CD4-positive, alpha-beta T cell (primary cell): ENCODE measurements around the gene MRS2. TPM values are rescaled to one million over a fixed set of nuclear protein-coding genes. Genes with fewer than 3 reads are reported as not detected.

Source experiments
- ATAC-seq: fragments of 200-7000 bp; cut with Tn5 transposase; one replicate; pipeline ENCODE4 v1.10.0; 2022; ENCODE audit warnings: mild to moderate bottlenecking; ENCODE audit not compliant: poor library complexity
- CTCF ChIA-PET: fragments of 350-600 bp; sonication (Branson Sonifier 250); formaldehyde crosslinking; loops from one replicate; lab custom pipeline; 2021; ENCODE audit warnings: antibody characterized with exemption, inconsistent platforms; lab: Charles Lee
- POLR2A ChIA-PET: fragments of 350-600 bp; sonication (Branson Sonifier 250); formaldehyde crosslinking; loops from one replicate; lab custom pipeline; 2021; ENCODE audit warnings: antibody characterized with exemption, inconsistent platforms; lab: Charles Lee
- DNase-seq, 14 experiments: peaks; one replicate each; pipeline ENCODE4 v3.0.0-alpha.2; 2013 to 2020; ENCODE audit warnings: mixed read lengths in 2 of 14
- H3K27ac ChIP-seq, 2 donors: one replicate each; pipeline versions ENCODE4 v1.5.1 to v1.7.0; 2013; ENCODE audit warnings: low read length in 2 of 2, low read depth in 1 of 2, mild to moderate bottlenecking in 1 of 2
- H3K27me3 ChIP-seq, 2 experiments: 1 replicate in 1 of 2; 2 replicates in 1 of 2; pipeline versions ENCODE4 v1.6.1 to v1.7.0; 2013; ENCODE audit warnings: low read length in 2 of 2, control low read depth in 1 of 2, mild to moderate bottlenecking in 1 of 2, moderate library complexity in 1 of 2; ENCODE audit not compliant: insufficient read depth in 2 of 2, control insufficient read depth in 1 of 2
- H3K36me3 ChIP-seq: one replicate; pipeline ENCODE4 v1.6.1; 2013; ENCODE audit warnings: low read length, control low read depth; ENCODE audit not compliant: insufficient read depth
- H3K4me1 ChIP-seq: one replicate; pipeline ENCODE4 v1.6.1; 2013; ENCODE audit warnings: low read length, control low read depth; ENCODE audit not compliant: insufficient read depth
- H3K4me3 ChIP-seq: one replicate; pipeline ENCODE4 v1.5.1; 2013; ENCODE audit warnings: mild to moderate bottlenecking, low read length, moderate library complexity
- H3K9me3 ChIP-seq, 2 experiments: 1 replicate in 1 of 2; 2 replicates in 1 of 2; pipeline versions ENCODE4 v1.6.1 to v1.7.0; 2013; ENCODE audit warnings: low read length in 2 of 2, mild to moderate bottlenecking in 2 of 2, control low read depth in 1 of 2, moderate library complexity in 1 of 2; ENCODE audit not compliant: control insufficient read depth in 1 of 2, insufficient read depth in 1 of 2
- H3K27ac Mint-ChIP-seq: one replicate; pipeline ENCODE4 v1.8.0; 2020; ENCODE audit warnings: mixed read lengths
- H3K27me3 Mint-ChIP-seq: one replicate; pipeline ENCODE4 v1.8.0; 2021; ENCODE audit warnings: mixed read lengths
- H3K36me3 Mint-ChIP-seq: one replicate; pipeline ENCODE4 v1.8.0; 2021; ENCODE audit warnings: low read depth, mixed read lengths
- H3K4me1 Mint-ChIP-seq: one replicate; pipeline ENCODE4 v1.8.0; 2021; ENCODE audit warnings: low read depth, mixed read lengths
- H3K4me3 Mint-ChIP-seq: one replicate; pipeline ENCODE4 v1.8.0; 2020; ENCODE audit warnings: mild to moderate bottlenecking, mixed read lengths
- H3K9me3 Mint-ChIP-seq: one replicate; pipeline ENCODE4 v1.8.0; 2020; ENCODE audit warnings: mixed read lengths
- intact Hi-C, 2 experiments: fragments of 100-400 bp; cut with DNase I in 1 of 2; cut with micrococcal nuclease in 1 of 2; formaldehyde crosslinking; loops; one replicate each; pipeline versions ENCODE4 v1.15.1 to v1.9.0; 2023 to 2025; cut with DNase I, micrococcal nuclease
- total RNA-seq, 174 experiments: library from RNA in 2 of 174; stranded (reverse) in 2 of 174; gene quantifications; one replicate each; pipeline ENCODE4 v1.2.3 and lab custom pipeline; 2021 to 2026
- TF ChIP-seq, protein P1 (sequence below): fragments of 200-600 bp; IDR thresholded peaks from one replicate; pipeline ENCODE4 v1.8.0; 2022; ENCODE audit warnings: antibody characterized with exemption, mild to moderate bottlenecking

MRS2 gene
- total RNA-seq, 2 experiments from 2014 or later: 3.7 to 4.6 TPM

DNA sequence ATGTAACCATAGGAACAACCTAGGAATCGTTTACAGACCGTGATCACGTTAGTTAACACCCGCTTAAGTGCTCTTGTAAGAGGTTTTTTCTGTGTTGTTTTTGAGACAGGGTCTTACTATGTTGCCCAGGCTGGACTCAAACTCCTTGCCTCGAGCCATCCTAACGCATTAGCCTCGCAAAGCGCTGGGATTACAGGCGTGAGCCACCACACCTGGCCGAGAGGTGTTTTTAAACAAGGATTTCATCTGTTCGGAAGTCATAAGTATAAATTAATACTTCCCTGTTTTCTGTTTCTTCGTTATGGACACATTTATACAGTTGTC lies 727 bp downstream of the MRS2 start:
- Histone ChIP-seq H3K9me3 (no peaks in the 10 kb centered on the region), H3K27me3 (peaks cover 0 to 7% of the 10 kb centered on the region in 2 experiments), H3K27ac (no peak overlapping the region), H3K4me3 (peak overlapping the region; percentile 94), H3K4me1 (peaks cover 13% of the 10 kb centered on the region), H3K36me3 (peaks cover 19% of the 10 kb centered on the region)
- Mint-ChIP-seq H3K27me3 (peaks cover 23% of the 10 kb centered on the region), H3K4me3 (peak overlapping the region; percentile 93), H3K4me1 (peaks cover 36% of the 10 kb centered on the region), H3K27ac (peak overlapping the region; percentile 43), H3K9me3 (no peaks in the 10 kb centered on the region), H3K36me3 (peaks cover 30% of the 10 kb centered on the region)
- ATAC-seq (no peak), DNase-seq (no peak)
- ChIA-PET POLR2A (no interaction called here), CTCF (no interaction called here)
- intact Hi-C loops: no loop called here
- TF ChIP-seq, protein P1, sequence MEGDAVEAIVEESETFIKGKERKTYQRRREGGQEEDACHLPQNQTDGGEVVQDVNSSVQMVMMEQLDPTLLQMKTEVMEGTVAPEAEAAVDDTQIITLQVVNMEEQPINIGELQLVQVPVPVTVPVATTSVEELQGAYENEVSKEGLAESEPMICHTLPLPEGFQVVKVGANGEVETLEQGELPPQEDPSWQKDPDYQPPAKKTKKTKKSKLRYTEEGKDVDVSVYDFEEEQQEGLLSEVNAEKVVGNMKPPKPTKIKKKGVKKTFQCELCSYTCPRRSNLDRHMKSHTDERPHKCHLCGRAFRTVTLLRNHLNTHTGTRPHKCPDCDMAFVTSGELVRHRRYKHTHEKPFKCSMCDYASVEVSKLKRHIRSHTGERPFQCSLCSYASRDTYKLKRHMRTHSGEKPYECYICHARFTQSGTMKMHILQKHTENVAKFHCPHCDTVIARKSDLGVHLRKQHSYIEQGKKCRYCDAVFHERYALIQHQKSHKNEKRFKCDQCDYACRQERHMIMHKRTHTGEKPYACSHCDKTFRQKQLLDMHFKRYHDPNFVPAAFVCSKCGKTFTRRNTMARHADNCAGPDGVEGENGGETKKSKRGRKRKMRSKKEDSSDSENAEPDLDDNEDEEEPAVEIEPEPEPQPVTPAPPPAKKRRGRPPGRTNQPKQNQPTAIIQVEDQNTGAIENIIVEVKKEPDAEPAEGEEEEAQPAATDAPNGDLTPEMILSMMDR: no peak

- peak overlapping the region; percentile 14 for H3K27ac Mint-ChIP-seq
Measured at GRCh38 chr6:24405262-24405661, 2.5 kb downstream of the MRS2 start.

GRCh38 chr6:24408719-24409410 lies 6.1 kb downstream of the MRS2 start:
- Histone ChIP-seq H3K27me3 (no peaks in the 10 kb centered on the region), H3K27ac (no peak overlapping the region), H3K4me1 (no peaks in the 10 kb centered on the region), H3K36me3 (peaks cover 59% of the 10 kb centered on the region), H3K4me3 (no peak overlapping the region), H3K9me3 (no peaks in the 10 kb centered on the region)
- ATAC-seq: no peak
- POLR2A ChIA-PET: no interaction called here
- TF ChIP-seq, protein P1: no peak
- no peak overlapping the region for H3K4me3 Mint-ChIP-seq
- peaks cover 19% of the 10 kb centered on the region for H3K4me1 Mint-ChIP-seq
- DNase-seq: no peak
- CTCF ChIA-PET: no interaction called here
- H3K9me3 Mint-ChIP-seq: no peaks in the 10 kb centered on the region
- intact Hi-C loops: no loop called here
- no peaks in the 10 kb centered on the region for H3K27me3 Mint-ChIP-seq
- H3K27ac Mint-ChIP-seq: peak overlapping the region; percentile 44
- H3K36me3 Mint-ChIP-seq: peaks cover 68% of the 10 kb centered on the region

More at GRCh38 chr6:24405262-24405661, 2.5 kb downstream of the MRS2 start:
- no peak for ATAC-seq
- H3K36me3 Mint-ChIP-seq: peaks cover 44% of the 10 kb centered on the region
- Histone ChIP-seq H3K27me3 (no peaks in the 10 kb centered on the region), H3K9me3 (no peaks in the 10 kb centered on the region), H3K4me3 (no peak overlapping the region), H3K4me1 (peaks cover 13% of the 10 kb centered on the region), H3K36me3 (peaks cover 33% of the 10 kb centered on the region), H3K27ac (no peak overlapping the region)
- no peaks in the 10 kb centered on the region for H3K9me3 Mint-ChIP-seq
- peaks cover 8% of the 10 kb centered on the region for H3K27me3 Mint-ChIP-seq
- H3K4me3 Mint-ChIP-seq: peak overlapping the region; percentile 13
- TF ChIP-seq, protein P1: no peak
- peaks cover 36% of the 10 kb centered on the region for H3K4me1 Mint-ChIP-seq
- CTCF ChIA-PET: no interaction called here
- no peak for DNase-seq
- intact Hi-C loops: no loop called here
- POLR2A ChIA-PET: no interaction called here
